HG03457 (cell line): ENCODE data around the gene FIBCD1.
"Not testable (repeated sequence)": the region's sequence is repeated elsewhere in the genome, so short reads cannot be mapped to it uniquely, and the experiment has no call there.

Experiments
- ATAC-seq: cut with Tn5 transposase; IDR thresholded peaks from one replicate; pipeline ENCODE4 v1.9.1; 2021; ENCODE audit warnings: moderate number of reproducible peaks; ENCODE audit not compliant: unreplicated experiment

The FIBCD1 gene

GRCh38 chr9:130954925-130955324 lies 15.9 kb upstream of the FIBCD1 start:
- ATAC-seq: not testable (repeated sequence)

GRCh38 chr9:130954317-130954716 lies 15.3 kb upstream of the FIBCD1 start:
- ATAC-seq: no peak

GRCh38 chr9:130952065-130952762 lies 13.2 kb upstream of the FIBCD1 start:
- no peak for ATAC-seq

- no peak for ATAC-seq
These were observed 10.9 kb upstream of the FIBCD1 start for GRCh38 chr9:130950039-130950311.

GRCh38 chr9:130949188-130950038 lies 10.4 kb upstream of the FIBCD1 start:
- no peak for ATAC-seq

- ATAC-seq: no peak
These were observed 9.2 kb upstream of the FIBCD1 start for GRCh38 chr9:130948266-130948665.

- no peak for ATAC-seq
These were observed 8.6 kb upstream of the FIBCD1 start for GRCh38 chr9:130947618-130948140.

GRCh38 chr9:130946766-130947617 lies 7.9 kb upstream of the FIBCD1 start:
- ATAC-seq: no peak

- no peak for ATAC-seq
These were observed 6.1 kb upstream of the FIBCD1 start for GRCh38 chr9:130945173-130945572.

- ATAC-seq: no peak
These were observed 5.5 kb upstream of the FIBCD1 start for GRCh38 chr9:130944510-130945058.

- no peak for ATAC-seq
These were observed 4.7 kb upstream of the FIBCD1 start for GRCh38 chr9:130943777-130944176.

- no peak for ATAC-seq
These were observed 4.2 kb upstream of the FIBCD1 start for GRCh38 chr9:130943221-130943620.

- no peak for ATAC-seq
These were observed 3.6 kb upstream of the FIBCD1 start for GRCh38 chr9:130942679-130943078.

- ATAC-seq: no peak
These were observed 3.0 kb upstream of the FIBCD1 start for GRCh38 chr9:130942084-130942483.

GRCh38 chr9:130940693-130941576 lies 1.9 kb upstream of the FIBCD1 start:
- no peak for ATAC-seq

- no peak for ATAC-seq
These were observed 1.0 kb upstream of the FIBCD1 start for GRCh38 chr9:130940027-130940549.

- no peak for ATAC-seq
These were observed 469 bp upstream of the FIBCD1 start for GRCh38 chr9:130939405-130940026.

- no peak for ATAC-seq
These were observed 829 bp downstream of the FIBCD1 start for GRCh38 chr9:130938184-130938651.
